Measurements from ENCODE around the gene IGFBP5. TPM values are rescaled to one million over a fixed set of nuclear protein-coding genes. Genes with fewer than 3 reads are reported as not detected.

IGFBP5 gene
- total RNA-seq, 3 donors from 2014 or later, result 36.4 to 628 (median 95.9) TPM

DNA sequence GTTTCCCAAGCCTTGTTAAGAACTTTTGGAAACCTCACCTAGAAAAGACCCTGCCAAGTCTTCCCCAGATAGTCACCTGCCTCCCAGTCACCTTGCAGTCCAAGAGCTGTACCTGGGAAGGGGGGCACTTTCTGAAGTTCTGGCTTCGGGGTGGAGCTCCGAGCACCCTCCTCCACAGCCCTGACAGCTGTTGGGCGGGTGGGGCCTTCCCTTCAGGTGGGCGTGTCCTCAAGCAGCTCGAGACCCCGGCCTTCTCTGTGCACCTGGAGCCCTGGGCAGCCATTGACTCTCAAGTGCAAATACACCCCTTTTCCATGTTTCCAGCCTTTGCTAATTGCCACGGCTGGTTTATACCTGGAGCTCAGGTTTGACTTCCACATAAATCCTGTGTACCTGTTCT lies 37.0 kb upstream of the IGFBP5 start:
- DNase-seq, result no peak
- Histone ChIP-seq H3K9me3 (no peaks in the 10 kb centered on the region), H3K4me1 (ENCODE audit: low read depth) (no peaks in the 10 kb centered on the region), H3K4me3 (no peak overlapping the region), H3K36me3 (ENCODE audit: low read depth) (no peaks in the 10 kb centered on the region)
- no peak for ATAC-seq
- intact Hi-C loops (cut with DNase I, micrococcal nuclease), result no loop called here
- TF ChIP-seq CTCF (IDR thresholded peaks at IDR 0.05), result no peak

- H3K4me1 ChIP-seq (ENCODE audit: low read depth), result no peaks in the 10 kb centered on the region
- H3K9me3 ChIP-seq, result no peaks in the 10 kb centered on the region
- ATAC-seq, result no peak
- no peak overlapping the region for H3K4me3 ChIP-seq
- intact Hi-C loops (cut with DNase I, micrococcal nuclease), result no loop called here
- no peaks in the 10 kb centered on the region for H3K36me3 ChIP-seq (ENCODE audit: low read depth)
- no peak for TF ChIP-seq CTCF (IDR thresholded peaks at IDR 0.05)
- DNase-seq, result no peak
Observed at GRCh38 chr2:216731465-216731864, 36.1 kb upstream of the IGFBP5 start.

- no peak for ATAC-seq
- intact Hi-C loops (cut with DNase I, micrococcal nuclease), result no loop called here
- Histone ChIP-seq H3K4me3 (no peak overlapping the region), H3K36me3 (ENCODE audit: low read depth) (no peaks in the 10 kb centered on the region), H3K9me3 (no peaks in the 10 kb centered on the region), H3K4me1 (ENCODE audit: low read depth) (no peaks in the 10 kb centered on the region)
- no peak for DNase-seq
- TF ChIP-seq CTCF (IDR thresholded peaks at IDR 0.05), result no peak
Observed at GRCh38 chr2:216730871-216731270, 35.5 kb upstream of the IGFBP5 start.

DNA sequence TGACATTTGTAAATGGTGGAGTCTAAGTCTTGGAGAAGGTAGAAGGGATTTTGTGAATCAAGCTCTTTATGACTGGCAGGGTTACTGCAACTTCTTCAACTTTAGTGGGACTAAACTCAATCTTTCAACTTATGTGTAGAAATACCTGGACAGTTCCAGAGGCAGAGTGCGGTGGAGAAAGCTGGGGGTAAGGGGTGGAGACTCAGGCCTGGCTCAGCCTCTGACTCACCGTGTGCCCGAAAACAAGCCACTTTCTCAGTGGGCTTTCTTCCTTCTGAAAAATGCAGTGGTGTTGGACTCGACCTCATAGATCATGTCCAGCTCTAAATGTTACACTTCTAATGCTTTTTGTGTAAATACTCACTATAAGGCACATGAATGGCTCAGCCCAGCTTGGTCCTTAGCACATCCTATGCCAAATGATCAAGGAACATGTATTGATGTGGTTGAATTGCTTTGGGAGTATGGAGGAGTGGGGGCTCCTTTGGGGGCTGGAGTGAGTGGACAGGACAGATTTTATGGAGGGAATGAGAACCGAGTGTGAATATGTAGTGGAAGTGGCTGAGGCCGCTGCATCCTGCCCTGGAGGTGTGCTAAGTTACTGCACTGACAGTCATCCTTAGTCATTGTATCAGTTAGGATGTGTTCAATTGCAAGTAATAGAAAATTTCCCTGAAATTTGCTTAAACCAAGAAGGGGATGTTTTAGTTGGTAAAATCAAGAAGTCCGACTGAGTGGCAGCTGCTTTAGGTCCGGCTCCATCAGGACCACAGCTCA lies 32.2 kb upstream of the IGFBP5 start:
- H3K4me3 ChIP-seq, result no peak overlapping the region
- H3K4me1 ChIP-seq (ENCODE audit: low read depth), result no peaks in the 10 kb centered on the region
- no peak for ATAC-seq

GRCh38 chr2:216724190-216724589 lies 28.8 kb upstream of the IGFBP5 start:
- no peaks in the 10 kb centered on the region for H3K9me3 ChIP-seq
- no peak for TF ChIP-seq CTCF (IDR thresholded peaks at IDR 0.05)

More for the DNA sequence above, 32.2 kb upstream of the IGFBP5 start:
- intact Hi-C loops (cut with DNase I, micrococcal nuclease), result no loop called here
- Histone ChIP-seq H3K36me3 (ENCODE audit: low read depth) (no peaks in the 10 kb centered on the region), H3K9me3 (no peaks in the 10 kb centered on the region)
- DNase-seq, result no peak
- TF ChIP-seq CTCF (IDR thresholded peaks at IDR 0.05), result no peak

More at GRCh38 chr2:216724190-216724589, 28.8 kb upstream of the IGFBP5 start:
- intact Hi-C loops (cut with DNase I, micrococcal nuclease), result no loop called here
- ATAC-seq (no peak), DNase-seq (no peak)
- H3K4me3 ChIP-seq, result no peak overlapping the region
- H3K36me3 ChIP-seq (ENCODE audit: low read depth), result no peaks in the 10 kb centered on the region
- no peaks in the 10 kb centered on the region for H3K4me1 ChIP-seq (ENCODE audit: low read depth)
